Lung microvascular endothelial cell (primary cell): ENCODE data around the gene PRDM15. TPM values are rescaled to one million over a fixed set of nuclear protein-coding genes. Genes with fewer than 3 reads are reported as not detected.
A peak's percentile ranks its signal among the peaks of the same experiment; 100 is the strongest.

ENCODE experiments used
- DNase-seq, 2 donors: peaks; one replicate each; pipeline versions ENCODE4 v3.0.0 to v3.0.0-alpha.2; 2010; ENCODE audit warnings: low read depth in 2 of 2
- total RNA-seq: library from RNA; depleted of rRNA; stranded (reverse); fragments of >200 nt; gene quantifications from 2 replicates; pipeline ENCODE4 v1.2.1, GENCODE V29; 2014

Gene PRDM15
- total RNA-seq = 2.2 and 3.0 TPM in 2 replicates

DNA sequence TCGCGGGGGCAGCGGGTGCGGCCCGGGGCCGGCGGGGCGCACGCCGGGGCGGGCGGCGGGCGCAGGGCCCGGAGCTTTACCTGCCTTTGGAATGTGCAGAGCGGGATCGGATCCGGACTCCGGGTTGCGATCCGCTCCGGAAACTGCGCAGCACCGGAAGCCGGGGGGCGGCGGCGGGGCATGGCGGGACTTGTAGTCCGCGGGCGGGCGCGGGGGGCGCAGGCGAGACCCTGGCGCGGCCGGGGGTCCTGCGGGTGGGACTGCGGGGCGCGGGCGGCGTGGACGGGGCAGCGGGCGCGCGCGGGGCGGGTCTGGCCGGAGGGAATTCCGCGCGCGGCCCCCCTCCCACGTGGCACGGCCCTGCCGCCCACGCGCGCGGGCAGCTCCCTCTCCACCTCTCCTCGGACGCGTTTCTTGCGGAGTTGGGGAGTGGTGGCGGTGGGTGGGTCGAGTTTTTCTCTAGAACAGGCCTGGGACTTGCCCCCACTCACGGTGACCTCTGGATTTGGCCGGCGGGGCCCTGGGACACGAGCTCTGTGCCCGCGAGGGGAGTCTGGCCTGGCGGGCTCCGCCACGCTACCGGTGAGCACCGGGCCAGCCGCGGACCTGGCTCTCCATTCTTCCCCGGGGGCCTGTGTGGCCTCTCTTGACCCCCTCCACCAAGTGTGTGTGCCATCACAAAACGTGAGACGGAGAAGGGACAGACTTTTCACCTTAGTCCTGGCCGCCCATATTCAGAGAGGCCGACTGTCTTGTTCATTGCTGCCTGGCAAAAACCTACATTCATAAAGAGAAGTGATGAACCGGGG is at the start of gene PRDM15:
Gene PRDM15, minus strand, starts transcription at position 155 of the 809 bp plus-strand sequence. CDS start 18,981 bp downstream, outside the sequence.
- DNase-seq = peak; percentile 88 to 91

DNA sequence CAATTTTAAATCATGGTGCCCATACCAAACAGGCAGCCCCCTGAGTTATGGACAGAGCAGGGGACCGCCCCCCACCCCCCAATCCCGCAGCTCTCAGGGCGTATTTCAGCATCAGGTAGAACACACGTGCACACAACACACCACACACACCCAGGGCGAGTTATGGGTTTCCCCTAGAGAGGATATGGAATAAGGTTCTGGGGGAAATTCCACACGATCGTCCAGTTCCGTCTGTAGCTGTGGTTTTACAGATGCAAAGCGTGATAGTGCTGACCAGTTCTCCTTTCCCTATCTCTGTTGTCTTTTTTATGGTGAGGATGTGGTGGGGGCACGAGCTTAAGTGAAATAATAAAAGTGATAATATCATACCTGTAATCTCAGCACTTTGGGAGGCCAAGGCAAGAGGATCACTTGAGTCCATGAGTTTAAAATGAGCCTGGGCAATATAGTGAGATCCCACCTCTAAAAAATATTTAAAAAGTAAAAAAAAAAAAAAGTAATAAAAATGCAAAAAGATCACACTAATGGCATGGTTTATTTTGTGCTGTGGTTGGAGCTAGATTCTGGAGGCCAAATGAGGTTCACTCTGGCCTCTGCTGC is 49.6 kb upstream of the PRDM15 start:
- DNase-seq = peak; percentile 84 to 92

GRCh38 chr21:41927727-41928409 is 48.7 kb upstream of the PRDM15 start:
- no peak for DNase-seq

DNA sequence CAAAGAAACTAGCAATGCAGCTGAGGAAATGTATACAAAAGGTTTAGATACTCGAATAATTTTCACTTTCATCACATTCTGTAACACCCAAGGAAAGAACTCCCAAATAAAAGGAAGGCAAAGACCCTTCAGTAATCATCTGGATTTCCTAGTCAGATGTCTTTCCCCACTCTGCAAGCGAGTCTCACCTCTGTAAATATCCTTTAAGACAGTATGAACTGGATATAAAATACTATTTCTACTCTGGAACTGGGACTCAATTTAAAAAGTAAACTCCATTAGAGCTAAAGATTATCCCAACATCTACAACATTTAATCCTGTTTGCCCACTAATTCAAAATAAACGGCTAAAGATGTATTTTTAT is 47.6 kb upstream of the PRDM15 start:
- DNase-seq = no peak

DNA sequence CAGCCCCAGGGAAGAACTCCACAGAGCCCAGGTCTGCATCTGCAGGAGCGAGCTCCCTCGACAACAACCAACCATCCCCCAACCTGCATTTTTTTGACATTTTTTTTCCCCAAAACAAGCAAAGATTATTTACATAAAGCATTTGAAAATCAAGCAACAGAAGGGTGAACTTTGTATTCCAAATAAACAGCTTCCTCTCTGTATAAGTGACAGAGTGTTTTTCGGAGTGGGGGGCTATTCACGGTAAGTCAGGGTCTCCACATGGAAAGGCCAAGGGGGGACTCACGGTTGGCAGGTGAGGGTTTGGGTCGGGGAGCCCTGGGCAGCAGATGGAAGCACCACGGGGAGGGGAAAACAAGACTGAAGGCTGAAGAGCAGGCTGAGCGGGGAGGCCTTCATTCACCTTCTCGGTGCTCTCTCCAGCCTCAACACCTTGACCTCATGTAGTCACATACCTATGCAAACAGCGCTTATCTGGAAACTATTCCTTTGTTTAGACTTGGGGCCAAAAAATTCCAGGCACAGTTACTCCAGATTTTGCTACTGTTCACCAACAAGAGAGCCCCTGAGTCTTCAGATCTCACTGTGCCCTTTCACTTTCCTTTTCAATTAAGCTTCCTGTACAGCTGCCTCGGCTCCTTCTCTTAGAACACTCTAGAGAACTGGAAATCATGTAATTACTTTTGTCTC is 47.1 kb upstream of the PRDM15 start:
- peak; percentile 42 to 81 for DNase-seq

- peak in 1 of 2 donors; percentile 15 for DNase-seq
Measured at GRCh38 chr21:41925767-41926116, 46.6 kb upstream of the PRDM15 start.

DNA sequence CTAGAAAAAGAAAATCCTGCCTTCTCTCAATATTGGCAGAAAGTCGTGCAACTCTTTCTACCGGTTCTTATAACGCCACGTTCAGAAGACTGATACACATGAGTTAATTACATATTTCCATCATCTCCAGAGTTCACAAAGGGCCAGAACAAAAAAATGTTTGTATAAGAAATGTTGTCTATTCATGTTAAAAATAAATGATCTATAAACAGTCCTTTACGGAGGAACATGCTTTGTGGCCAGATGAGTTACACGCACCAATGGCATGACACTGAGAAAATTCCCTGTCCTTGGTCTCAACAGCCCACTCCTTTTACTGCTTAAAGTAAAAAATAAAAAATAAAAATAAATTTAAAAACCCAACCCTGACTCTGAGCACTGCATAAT is 45.2 kb upstream of the PRDM15 start:
- no peak for DNase-seq

- DNase-seq = peak in 1 of 2 donors; percentile 60
Measured at GRCh38 chr21:41923631-41924367, 44.7 kb upstream of the PRDM15 start.

GRCh38 chr21:41923186-41923585 is 44.0 kb upstream of the PRDM15 start:
- DNase-seq = no peak

DNA sequence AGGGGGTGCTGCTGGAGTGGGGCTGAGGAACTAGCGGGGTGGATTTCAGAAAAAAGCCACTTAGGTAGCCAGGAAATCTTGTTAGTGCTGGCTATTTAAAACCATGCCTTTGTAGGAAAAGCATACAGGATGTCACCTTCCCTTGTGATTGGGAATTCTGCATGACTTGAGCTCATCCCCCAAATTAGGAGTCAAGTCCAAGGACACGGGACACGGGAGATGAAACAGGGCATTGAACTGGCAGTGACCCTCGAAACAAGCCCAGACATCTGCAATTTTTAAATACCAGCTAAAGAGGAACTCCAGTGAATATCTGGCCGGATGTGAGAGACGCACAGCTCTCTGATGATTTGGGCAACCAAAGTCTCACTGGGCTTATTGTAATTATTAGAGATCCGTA is 41.9 kb upstream of the PRDM15 start:
- no peak for DNase-seq

DNA sequence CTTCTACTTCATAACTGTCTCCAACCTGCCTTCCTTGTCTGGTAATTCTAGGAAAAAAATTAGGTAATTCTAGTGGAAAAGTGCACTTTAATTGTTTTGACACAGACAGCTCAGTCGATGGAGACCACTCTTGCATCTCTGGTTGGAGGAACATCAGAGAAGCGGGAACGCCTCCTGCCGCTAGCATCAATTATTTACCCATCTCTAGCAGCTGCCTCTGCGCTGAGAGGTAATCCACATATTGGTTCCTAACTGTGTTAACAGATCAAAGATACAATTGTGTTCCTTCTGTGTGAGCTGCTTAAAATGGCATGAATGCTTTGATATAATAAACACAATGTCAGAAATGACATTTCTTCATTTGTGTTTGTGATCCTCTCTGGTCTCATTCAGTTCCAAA is 41.3 kb upstream of the PRDM15 start:
- no peak for DNase-seq

DNA sequence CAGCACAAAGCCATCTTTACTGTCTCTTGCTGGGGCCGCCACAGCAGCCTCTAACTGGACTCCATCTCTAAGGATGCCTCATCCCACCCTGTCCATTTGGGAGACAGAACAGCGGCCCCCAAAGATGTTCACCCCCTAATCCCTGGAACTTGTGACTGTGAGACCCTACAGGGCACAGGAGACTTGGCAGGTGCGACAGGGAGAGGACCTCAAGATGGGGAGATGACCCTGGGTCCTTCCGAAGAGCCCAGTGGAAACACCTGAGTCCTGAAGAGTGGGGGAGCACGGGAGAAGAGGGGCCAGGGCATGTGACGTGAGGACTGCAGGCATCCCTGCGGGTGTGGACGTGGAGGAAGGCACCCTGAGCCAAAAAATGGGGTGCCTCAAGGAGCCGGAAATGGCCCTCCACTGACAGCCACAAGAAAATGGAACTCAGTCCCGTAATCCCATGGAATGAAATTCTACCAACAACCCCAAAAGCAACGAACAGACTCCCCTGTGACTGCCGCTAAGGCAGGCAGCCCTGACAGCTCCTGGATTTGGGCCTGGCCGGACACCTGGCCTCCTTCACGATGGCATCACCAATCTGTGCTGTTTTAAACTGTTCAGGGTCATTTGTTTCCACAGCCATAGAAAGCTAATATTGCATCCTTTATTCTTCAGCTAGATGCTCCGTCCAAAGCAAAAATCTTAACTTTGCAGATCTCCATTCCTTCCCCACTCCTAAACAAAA is 40.7 kb upstream of the PRDM15 start:
- no peak for DNase-seq

DNA sequence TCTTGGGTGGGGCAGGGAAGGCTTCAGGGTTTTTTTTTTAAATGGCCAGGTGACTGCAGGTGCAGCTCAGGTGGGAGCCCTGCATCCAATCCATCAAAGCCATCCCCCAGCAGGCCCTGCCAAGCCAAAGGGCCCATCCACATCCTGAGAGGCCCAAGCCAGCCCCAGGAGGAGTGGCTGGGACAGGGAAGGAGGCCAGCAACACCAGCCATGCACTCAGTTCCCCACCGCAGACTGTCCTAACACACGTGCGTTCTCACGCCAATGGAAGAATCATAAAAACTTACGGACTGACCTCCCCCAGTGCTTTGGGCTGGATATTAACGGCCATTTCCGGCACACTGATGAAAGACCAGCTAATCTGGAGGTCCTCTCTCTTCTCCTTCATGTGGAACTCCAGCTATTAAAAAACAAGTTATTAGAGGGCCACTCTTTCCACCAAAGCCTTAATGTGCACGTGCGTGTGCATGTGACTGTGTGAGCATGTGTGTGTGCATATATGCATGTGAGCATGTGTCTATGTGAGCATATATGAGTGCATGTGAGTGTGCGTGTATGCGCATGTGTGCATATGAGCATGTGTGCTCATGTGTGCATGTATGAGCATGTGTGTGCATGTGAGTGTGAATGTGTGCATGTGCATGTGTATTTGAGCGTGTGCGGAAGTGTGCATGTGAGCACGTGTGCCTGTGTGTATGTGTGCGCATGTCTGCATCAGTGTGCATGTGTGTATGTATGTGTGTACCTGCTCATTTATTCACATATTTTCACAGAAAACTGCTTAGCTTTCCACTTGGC is 39.6 kb upstream of the PRDM15 start:
- DNase-seq = no peak

DNA sequence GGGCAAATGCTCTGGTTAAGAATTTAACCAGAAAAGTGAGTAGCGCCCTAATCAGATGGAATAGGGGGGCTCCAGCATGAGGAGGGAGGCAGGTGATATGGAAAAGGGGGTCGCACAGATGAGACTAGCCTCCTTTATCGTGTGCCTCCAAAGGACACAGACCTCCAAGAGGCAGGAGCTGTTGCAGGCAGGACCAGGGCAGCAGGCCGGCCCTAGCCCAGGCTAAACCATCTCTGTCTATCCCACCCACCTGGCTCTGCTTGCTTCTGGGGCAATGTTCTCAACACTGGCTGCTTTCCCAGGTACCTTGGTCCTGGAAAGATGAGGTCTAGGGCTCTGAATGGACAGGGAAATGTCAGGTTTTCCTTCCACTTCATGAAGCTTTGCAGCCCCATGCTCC is 38.4 kb upstream of the PRDM15 start:
- DNase-seq = no peak

GRCh38 chr21:41916888-41917433 is 37.8 kb upstream of the PRDM15 start:
- no peak for DNase-seq

GRCh38 chr21:41914965-41915364 is 35.8 kb upstream of the PRDM15 start:
- no peak for DNase-seq

DNA sequence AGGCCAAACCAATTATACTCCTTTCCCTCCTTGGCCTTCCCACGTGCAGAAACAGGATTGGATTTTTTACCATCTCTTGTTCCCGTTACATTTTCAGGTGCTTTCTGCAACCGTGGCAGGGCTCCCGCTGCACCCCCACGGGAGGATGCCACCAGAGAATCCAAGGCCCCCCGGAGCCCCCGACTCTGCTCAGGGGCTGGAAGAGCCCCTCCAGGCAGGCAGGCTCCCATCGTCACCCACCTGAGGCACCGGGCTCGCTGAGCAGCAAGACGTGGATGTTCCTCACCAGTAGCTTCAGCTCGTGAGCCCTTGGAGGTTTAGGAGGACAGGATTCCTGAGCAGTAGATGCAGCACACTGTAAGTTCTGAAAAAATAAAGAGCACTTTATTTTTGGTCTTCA is 35.2 kb upstream of the PRDM15 start:
- no peak for DNase-seq

DNA sequence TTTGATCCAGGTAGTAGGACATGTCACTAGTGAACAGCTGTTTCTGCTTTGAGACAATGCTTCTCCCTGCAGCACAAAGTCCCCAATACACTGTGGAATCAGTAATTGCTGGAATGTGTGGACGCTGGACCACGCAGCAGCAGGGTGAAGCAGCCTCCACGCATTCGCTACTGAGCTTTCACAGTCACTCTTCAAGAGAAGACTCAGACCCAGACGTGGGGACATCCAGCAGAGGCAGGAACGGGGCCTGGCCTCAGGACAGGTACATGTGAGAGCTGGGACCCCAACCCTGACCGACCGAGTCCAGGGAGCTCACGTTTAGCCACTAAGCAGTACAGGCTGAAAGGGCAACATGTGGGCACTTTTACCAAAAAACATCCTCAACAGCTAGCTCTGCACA is 34.1 kb upstream of the PRDM15 start:
- DNase-seq = no peak

- no peak for DNase-seq
Measured at GRCh38 chr21:41908829-41909228, 29.7 kb upstream of the PRDM15 start.
